Prostate gland (tissue), 1 donor: ENCODE results near the gene DTWD2.

Source experiments
- POLR2A ChIP-seq: fragments of 450-650 bp; IDR thresholded peaks from one replicate; pipeline ENCODE4 v1.6.1; 2016; ENCODE audit warnings: antibody characterized with exemption, mild to moderate bottlenecking
- POLR2AphosphoS5 ChIP-seq: sonication (generic); formaldehyde crosslinking; IDR thresholded peaks from one replicate; pipeline ENCODE4 v1.6.1; 2017; ENCODE audit warnings: antibody characterized with exemption

DNA sequence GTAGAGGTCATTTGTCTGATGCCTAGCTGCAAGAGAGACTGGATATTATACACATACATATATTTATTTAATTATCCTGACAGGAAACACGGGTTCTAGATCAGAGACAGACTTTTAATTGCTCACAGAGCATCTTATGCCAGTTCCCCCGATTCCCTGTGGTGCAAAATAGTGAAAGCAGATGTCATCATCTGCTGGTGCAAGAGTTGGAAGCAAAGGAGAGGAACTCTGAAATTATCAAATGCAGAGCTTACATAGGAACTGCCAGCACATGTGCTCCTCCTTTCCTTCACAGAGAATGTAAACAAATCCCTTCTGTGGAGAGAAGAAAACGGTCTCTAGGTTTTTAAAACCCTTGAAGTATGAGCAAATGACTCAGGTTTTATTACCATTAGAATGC, 69.3 kb downstream of the DTWD2 start:
- TF ChIP-seq POLR2AphosphoS5 (no peak), POLR2A (no peak)
